Astrocyte (in vitro differentiated cells and primary cell): ENCODE measurements around the gene AP3B2. TPM values are rescaled to one million over a fixed set of nuclear protein-coding genes. Genes with fewer than 3 reads are reported as not detected.
A peak's percentile ranks its signal among the peaks of the same experiment; 100 is the strongest.

Experiments
- DNase-seq: peaks from one replicate; pipeline ENCODE4 v3.0.0-alpha.2; 2010; ENCODE audit warnings: low read depth
- FAIRE-seq: peaks from 2 replicates; lab custom pipeline; 2011; peaks lifted over from hg19 to GRCh38; lab: Jason Lieb, UNC
- H2AFZ ChIP-seq: 2 replicates; pipeline ENCODE4 v1.6.0; 2012; ENCODE audit warnings: low read depth, low read length, inconsistent platforms
- H3K27ac ChIP-seq: 2 replicates; pipeline ENCODE4 v1.5.1; 2011; ENCODE audit warnings: low read depth, low read length, inconsistent platforms
- H3K27me3 ChIP-seq: 2 replicates; pipeline ENCODE4 v1.6.0; 2011; ENCODE audit warnings: low read length, inconsistent platforms; ENCODE audit not compliant: insufficient read depth
- H3K36me3 ChIP-seq: 2 replicates; pipeline ENCODE4 v1.5.1; 2011; ENCODE audit warnings: low read length, inconsistent platforms; ENCODE audit not compliant: insufficient read depth
- H3K4me1 ChIP-seq: 2 replicates; pipeline ENCODE4 v1.5.1; 2011; ENCODE audit warnings: low read length, inconsistent platforms; ENCODE audit not compliant: insufficient read depth
- H3K4me2 ChIP-seq: 2 replicates; pipeline ENCODE4 v1.6.0; 2012; ENCODE audit warnings: low read length, inconsistent platforms
- H3K4me3 ChIP-seq: 2 replicates; pipeline ENCODE4 v1.5.1; 2011; ENCODE audit warnings: low read depth, mild to moderate bottlenecking, low read length, inconsistent platforms; ENCODE audit not compliant: insufficient read depth
- H3K79me2 ChIP-seq: 2 replicates; pipeline ENCODE4 v1.6.0; 2012; ENCODE audit warnings: mild to moderate bottlenecking, low read length, inconsistent platforms; ENCODE audit not compliant: insufficient read depth
- H3K9ac ChIP-seq: 2 replicates; pipeline ENCODE4 v1.6.0; 2012; ENCODE audit warnings: mild to moderate bottlenecking, low read length, inconsistent platforms
- H3K9me3 ChIP-seq: 2 replicates; pipeline ENCODE4 v1.5.1; 2012; ENCODE audit warnings: low read depth, mild to moderate bottlenecking, low read length, inconsistent platforms; ENCODE audit not compliant: insufficient read depth
- H4K20me1 ChIP-seq: 2 replicates; pipeline ENCODE4 v1.6.0; 2012; ENCODE audit warnings: low read length, inconsistent platforms; ENCODE audit not compliant: insufficient read depth
- H3K27ac Mint-ChIP-seq: one replicate; pipeline ENCODE4 v1.8.0; 2021; ENCODE audit warnings: mild to moderate bottlenecking, mixed read lengths; ENCODE audit not compliant: unreplicated experiment
- H3K27me3 Mint-ChIP-seq: one replicate; pipeline ENCODE4 v1.8.0; 2021; ENCODE audit warnings: low read depth, mixed read lengths; ENCODE audit not compliant: unreplicated experiment
- H3K36me3 Mint-ChIP-seq: one replicate; pipeline ENCODE4 v1.8.0; 2021; ENCODE audit warnings: low read depth, mixed read lengths; ENCODE audit not compliant: unreplicated experiment
- H3K4me1 Mint-ChIP-seq: one replicate; pipeline ENCODE4 v1.8.0; 2021; ENCODE audit warnings: low read depth, mixed read lengths; ENCODE audit not compliant: unreplicated experiment
- H3K4me3 Mint-ChIP-seq: one replicate; pipeline ENCODE4 v1.8.0; 2021; ENCODE audit warnings: mild to moderate bottlenecking, moderate library complexity, mixed read lengths; ENCODE audit not compliant: unreplicated experiment
- H3K9me3 Mint-ChIP-seq: one replicate; pipeline ENCODE4 v1.8.0; 2021; ENCODE audit warnings: mild to moderate bottlenecking, mixed read lengths; ENCODE audit not compliant: unreplicated experiment
- EZH2 ChIP-seq: IDR thresholded peaks from 2 replicates; pipeline ENCODE4 v1.6.1; 2012; ENCODE audit warnings: mild to moderate bottlenecking, low read length, inconsistent platforms; ENCODE audit not compliant: insufficient read depth
- total RNA-seq: library from RNA; stranded (reverse); gene quantifications from 2 replicates; pipeline ENCODE4 v1.2.1, GENCODE V29; 2021
- TF ChIP-seq, protein P1 (sequence below): IDR thresholded peaks from 2 replicates; pipeline ENCODE4 v1.5.1; 2011; ENCODE audit warnings: low read depth, mild to moderate bottlenecking, inconsistent platforms, low read length, moderate library complexity; ENCODE audit not compliant: insufficient read depth

AP3B2 gene
- total RNA-seq, 1 donor from 2014 or later = 7.2 TPM

DNA sequence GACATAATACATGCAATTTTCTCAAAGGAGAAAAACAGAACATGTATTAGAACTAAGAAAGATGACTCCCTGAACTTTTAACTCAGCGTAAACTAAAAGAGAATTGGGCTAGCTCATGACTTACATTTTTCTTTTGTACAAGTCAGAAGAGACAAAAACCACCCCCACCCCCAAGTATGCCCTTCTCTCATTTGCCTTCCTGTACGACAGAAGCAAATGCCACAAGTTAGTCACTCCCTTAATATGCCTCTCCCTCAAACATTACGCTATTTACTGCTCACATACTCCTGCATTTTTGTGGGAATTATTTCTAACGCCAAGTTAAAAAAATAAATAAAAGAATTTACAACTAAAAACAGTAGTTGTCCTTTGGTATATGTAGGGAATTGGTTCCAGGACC is 84.5 kb downstream of the AP3B2 start:
- H3K4me3 Mint-ChIP-seq = no peak overlapping the region
- H2AFZ ChIP-seq = no peak overlapping the region
- H3K4me2 ChIP-seq = no peak overlapping the region
- no peaks in the 10 kb centered on the region for H4K20me1 ChIP-seq
- no peak for TF ChIP-seq EZH2
- TF ChIP-seq, protein P1, sequence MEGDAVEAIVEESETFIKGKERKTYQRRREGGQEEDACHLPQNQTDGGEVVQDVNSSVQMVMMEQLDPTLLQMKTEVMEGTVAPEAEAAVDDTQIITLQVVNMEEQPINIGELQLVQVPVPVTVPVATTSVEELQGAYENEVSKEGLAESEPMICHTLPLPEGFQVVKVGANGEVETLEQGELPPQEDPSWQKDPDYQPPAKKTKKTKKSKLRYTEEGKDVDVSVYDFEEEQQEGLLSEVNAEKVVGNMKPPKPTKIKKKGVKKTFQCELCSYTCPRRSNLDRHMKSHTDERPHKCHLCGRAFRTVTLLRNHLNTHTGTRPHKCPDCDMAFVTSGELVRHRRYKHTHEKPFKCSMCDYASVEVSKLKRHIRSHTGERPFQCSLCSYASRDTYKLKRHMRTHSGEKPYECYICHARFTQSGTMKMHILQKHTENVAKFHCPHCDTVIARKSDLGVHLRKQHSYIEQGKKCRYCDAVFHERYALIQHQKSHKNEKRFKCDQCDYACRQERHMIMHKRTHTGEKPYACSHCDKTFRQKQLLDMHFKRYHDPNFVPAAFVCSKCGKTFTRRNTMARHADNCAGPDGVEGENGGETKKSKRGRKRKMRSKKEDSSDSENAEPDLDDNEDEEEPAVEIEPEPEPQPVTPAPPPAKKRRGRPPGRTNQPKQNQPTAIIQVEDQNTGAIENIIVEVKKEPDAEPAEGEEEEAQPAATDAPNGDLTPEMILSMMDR = no peak
- no peaks in the 10 kb centered on the region for H3K9me3 Mint-ChIP-seq
- peaks cover 19% of the 10 kb centered on the region for H3K4me1 Mint-ChIP-seq
- H3K9ac ChIP-seq = no peak overlapping the region
- no peaks in the 10 kb centered on the region for H3K36me3 ChIP-seq
- H3K27ac Mint-ChIP-seq = peak overlapping the region; percentile 94
- peak; percentile 52 for DNase-seq
- H3K36me3 Mint-ChIP-seq = no peaks in the 10 kb centered on the region
- no peaks in the 10 kb centered on the region for H3K4me1 ChIP-seq
- no peak for FAIRE-seq
- no peaks in the 10 kb centered on the region for H3K27me3 ChIP-seq
- no peak overlapping the region for H3K27ac ChIP-seq
- no peaks in the 10 kb centered on the region for H3K79me2 ChIP-seq
- H3K9me3 ChIP-seq = no peaks in the 10 kb centered on the region
- H3K4me3 ChIP-seq = no peak overlapping the region
- H3K27me3 Mint-ChIP-seq = no peaks in the 10 kb centered on the region

- FAIRE-seq = no peak
- no peak overlapping the region for H3K27ac ChIP-seq
- Mint-ChIP-seq H3K36me3 (no peaks in the 10 kb centered on the region), H3K4me3 (no peak overlapping the region), H3K9me3 (peaks cover 3% of the 10 kb centered on the region), H3K27me3 (no peaks in the 10 kb centered on the region), H3K4me1 (peaks cover 19% of the 10 kb centered on the region), H3K27ac (peak overlapping the region; percentile 37)
- no peak overlapping the region for H3K9ac ChIP-seq
- H3K27me3 ChIP-seq = no peaks in the 10 kb centered on the region
- no peak overlapping the region for H2AFZ ChIP-seq
- TF ChIP-seq EZH2 = no peak
- TF ChIP-seq, protein P1 = no peak
- no peaks in the 10 kb centered on the region for H3K36me3 ChIP-seq
- no peak overlapping the region for H3K4me3 ChIP-seq
- DNase-seq = no peak
- no peaks in the 10 kb centered on the region for H4K20me1 ChIP-seq
- no peak overlapping the region for H3K4me2 ChIP-seq
- no peaks in the 10 kb centered on the region for H3K9me3 ChIP-seq
- H3K4me1 ChIP-seq = no peaks in the 10 kb centered on the region
- no peaks in the 10 kb centered on the region for H3K79me2 ChIP-seq
These were observed 85.2 kb downstream of the AP3B2 start for GRCh38 chr15:82624438-82624837.

DNA sequence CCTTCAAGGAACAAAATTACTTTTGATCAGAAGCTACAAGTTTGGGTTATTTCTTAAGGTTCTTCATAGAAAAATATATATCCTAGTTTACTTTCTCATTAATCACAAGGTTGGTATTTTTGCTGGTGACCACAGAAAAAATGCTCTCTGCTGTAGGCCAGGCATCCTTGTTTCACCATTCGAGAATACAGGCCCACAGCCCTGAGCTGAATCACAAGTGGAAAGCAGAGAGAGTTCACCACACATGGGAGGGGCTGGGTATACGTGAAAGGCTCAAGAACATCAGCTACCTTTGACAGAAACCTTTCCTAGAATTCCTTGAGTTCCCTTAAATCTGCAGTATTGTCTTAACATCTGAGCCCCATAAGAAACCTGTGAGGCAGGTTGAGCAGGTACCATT is 85.7 kb downstream of the AP3B2 start:
- no peak overlapping the region for H3K9ac ChIP-seq
- H3K27ac Mint-ChIP-seq = peak overlapping the region; percentile 82
- no peaks in the 10 kb centered on the region for H3K27me3 Mint-ChIP-seq
- H3K4me3 ChIP-seq = no peak overlapping the region
- H3K79me2 ChIP-seq = no peaks in the 10 kb centered on the region
- H3K4me3 Mint-ChIP-seq = peak overlapping the region; percentile 9
- H3K9me3 ChIP-seq = no peaks in the 10 kb centered on the region
- no peak overlapping the region for H3K4me2 ChIP-seq
- peaks cover 19% of the 10 kb centered on the region for H3K4me1 Mint-ChIP-seq
- TF ChIP-seq, protein P1 = no peak
- TF ChIP-seq EZH2 = no peak
- H3K27me3 ChIP-seq = no peaks in the 10 kb centered on the region
- no peak overlapping the region for H2AFZ ChIP-seq
- FAIRE-seq (no peak), DNase-seq (peak; percentile 45)
- no peak overlapping the region for H3K27ac ChIP-seq
- H3K9me3 Mint-ChIP-seq = peaks cover 3% of the 10 kb centered on the region
- no peaks in the 10 kb centered on the region for H4K20me1 ChIP-seq
- no peaks in the 10 kb centered on the region for H3K36me3 ChIP-seq
- H3K36me3 Mint-ChIP-seq = no peaks in the 10 kb centered on the region
- no peaks in the 10 kb centered on the region for H3K4me1 ChIP-seq
